H1 (cell line): ENCODE measurements around the gene SLC37A1.

Experiments used
- CTCF ChIP-seq, 3 experiments: IDR thresholded peaks; 1 replicate in 2 of 3; 2 replicates in 1 of 3; pipeline versions ENCODE4 v1.5.1 to v1.6.1; 2011; ENCODE audit warnings: low read length in 3 of 3, mild to moderate bottlenecking in 3 of 3, inconsistent platforms in 2 of 3, low read depth in 1 of 3, moderate library complexity in 1 of 3; ENCODE audit not compliant: insufficient read depth in 1 of 3; ENCODE audit errors: control extremely low read depth in 1 of 3
- MAX ChIP-seq: IDR thresholded peaks from 2 replicates; pipeline ENCODE4 v1.6.1; 2012; ENCODE audit warnings: inconsistent platforms
- SUZ12 ChIP-seq: fragments of 200-600 bp; sonication (generic); IDR thresholded peaks from 2 replicates; pipeline ENCODE4 v1.6.1; 2012; ENCODE audit warnings: mild to moderate bottlenecking, inconsistent platforms, low read length, moderate library complexity, mixed read lengths

- TF ChIP-seq CTCF (IDR thresholded peaks at IDR 0.05; ENCODE audit: control extremely low read depth in 1 of 3, insufficient read depth in 1 of 3, low read depth in 1 of 3, low read length in 3 of 3) (no peak), SUZ12 (no peak), MAX (no peak)
Observed at GRCh38 chr21:42571391-42572150, 57.9 kb downstream of the SLC37A1 start.
